ENCODE data around the gene CCDC6.

The CCDC6 gene

DNA sequence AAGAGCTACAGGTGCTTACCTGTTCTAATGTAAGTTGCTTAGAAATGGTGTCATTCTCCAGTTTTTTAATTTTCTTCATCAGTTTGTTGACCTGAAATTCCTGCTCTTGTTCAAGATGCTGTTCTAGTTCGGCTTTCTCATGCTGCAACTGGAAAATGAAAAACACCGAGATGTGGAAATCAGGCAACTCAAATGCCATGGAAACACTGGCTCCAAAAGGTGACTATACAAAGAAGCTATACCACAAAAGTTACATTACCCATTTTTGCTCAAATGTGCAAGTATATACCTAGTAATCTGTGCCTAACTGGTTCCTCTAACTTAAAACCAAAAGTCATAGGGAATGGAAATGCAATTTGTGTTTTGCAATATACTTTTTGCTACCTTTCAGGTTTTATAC lies 73.8 kb downstream of the CCDC6 start:
- H3K4me3 ChIP-seq (ENCODE audit: low read length) = no peak overlapping the region

GRCh38 chr10:59831658-59832503 lies 74.5 kb downstream of the CCDC6 start:
- no peak overlapping the region for H3K4me3 ChIP-seq (ENCODE audit: low read length)
- no peak for TF ChIP-seq ZNF274 (IDR thresholded peaks at IDR 0.05; ENCODE audit: low read depth, low read length)

More for the DNA sequence above, 73.8 kb downstream of the CCDC6 start:
- no peak for TF ChIP-seq ZNF274 (IDR thresholded peaks at IDR 0.05; ENCODE audit: low read depth, low read length)

DNA sequence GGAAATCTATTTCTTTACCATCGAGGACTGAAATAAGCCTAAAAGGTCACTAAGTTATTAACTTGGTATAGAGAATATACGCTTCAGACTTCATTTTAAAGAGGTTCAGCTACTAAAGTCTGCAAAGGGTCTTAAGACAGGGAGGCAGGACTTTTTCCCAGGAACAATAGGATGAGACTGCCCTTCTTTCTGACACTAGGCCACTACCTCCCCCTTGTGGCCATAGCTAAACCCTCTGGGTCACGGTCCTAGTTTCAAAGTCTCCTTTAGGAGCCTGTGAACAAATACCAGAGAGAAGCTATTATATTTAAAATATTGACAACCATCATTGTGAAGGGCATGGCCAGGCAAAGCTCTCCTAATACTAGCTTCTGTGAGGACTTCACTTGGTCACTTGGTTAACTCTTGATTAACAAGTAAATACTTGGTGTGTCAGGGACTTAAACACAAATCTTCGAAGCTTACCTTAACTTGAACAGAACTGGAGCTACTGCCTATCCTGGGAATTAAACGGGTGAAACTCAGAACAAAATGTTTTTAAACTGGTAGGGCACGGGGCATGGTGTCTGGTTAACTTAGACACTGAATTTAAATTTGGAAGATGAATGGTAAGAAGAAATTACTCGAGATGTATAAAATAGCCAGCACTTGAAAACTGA lies 75.6 kb downstream of the CCDC6 start:
- H3K4me3 ChIP-seq (ENCODE audit: low read length) = no peak overlapping the region
- TF ChIP-seq ZNF274 (IDR thresholded peaks at IDR 0.05; ENCODE audit: low read depth, low read length) = no peak

DNA sequence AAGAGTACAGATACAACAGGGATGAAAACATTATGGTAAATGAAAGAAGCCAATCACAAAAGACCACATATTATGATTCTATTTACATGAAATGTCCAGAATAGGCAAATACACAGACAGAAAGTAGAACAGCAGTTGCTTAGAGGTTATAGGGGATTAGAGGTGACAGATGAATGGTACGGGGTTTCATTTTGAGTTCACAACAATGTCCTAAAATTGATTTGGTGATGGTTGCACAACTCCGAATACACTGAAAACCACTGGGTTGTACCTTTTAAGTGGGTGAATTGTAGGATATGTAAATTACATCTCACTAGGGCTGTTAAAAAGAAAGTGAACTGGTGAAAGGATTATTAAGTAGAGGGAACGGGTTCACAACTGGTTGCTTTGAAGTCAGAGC lies 76.8 kb downstream of the CCDC6 start:
- no peak for TF ChIP-seq ZNF274 (IDR thresholded peaks at IDR 0.05; ENCODE audit: low read depth, low read length)
- H3K4me3 ChIP-seq (ENCODE audit: low read length) = no peak overlapping the region

- H3K4me3 ChIP-seq (ENCODE audit: low read length) = no peak overlapping the region
- no peak for TF ChIP-seq ZNF274 (IDR thresholded peaks at IDR 0.05; ENCODE audit: low read depth, low read length)
Observed at GRCh38 chr10:59829024-59829423, 77.3 kb downstream of the CCDC6 start.

DNA sequence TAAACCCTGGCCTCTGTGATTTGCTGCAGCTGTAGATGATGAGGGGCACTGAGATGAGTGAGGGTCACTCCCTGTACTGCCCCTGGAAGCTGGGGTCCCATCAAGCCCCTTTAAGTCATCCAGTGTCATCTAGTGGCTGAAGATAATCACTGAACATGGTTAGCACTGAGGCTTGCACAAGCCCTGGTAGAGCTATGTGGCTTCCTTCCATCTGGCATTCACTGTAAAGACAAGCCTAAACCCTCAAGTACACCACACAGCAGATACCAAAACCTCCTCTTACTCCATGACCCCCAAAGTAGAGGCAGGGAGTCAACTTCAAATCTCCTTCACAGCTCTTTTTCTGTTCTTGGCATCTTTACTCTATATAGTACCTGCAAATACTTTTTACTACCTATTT lies 80.4 kb downstream of the CCDC6 start:
- no peak overlapping the region for H3K4me3 ChIP-seq (ENCODE audit: low read length)
- TF ChIP-seq ZNF274 (IDR thresholded peaks at IDR 0.05; ENCODE audit: low read depth, low read length) = no peak

DNA sequence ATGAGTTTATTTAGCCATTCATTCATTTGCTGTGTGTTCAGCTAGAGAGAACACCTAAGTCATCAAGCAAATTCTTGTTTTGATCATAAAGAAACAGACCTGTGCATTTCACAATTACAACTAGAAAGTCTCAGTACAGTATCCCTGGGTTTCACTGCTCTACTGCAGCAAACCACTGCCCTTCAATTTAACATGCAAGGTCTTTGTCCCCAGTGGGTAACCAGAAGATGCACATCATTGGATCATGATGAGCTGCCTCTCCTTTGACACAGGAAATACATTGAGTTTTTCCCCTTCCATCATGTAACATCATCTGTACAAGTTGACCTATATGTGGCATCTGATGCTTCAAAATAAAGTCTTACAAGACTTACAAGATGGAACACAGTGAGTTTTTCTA lies 82.6 kb downstream of the CCDC6 start:
- no peak for TF ChIP-seq ZNF274 (IDR thresholded peaks at IDR 0.05; ENCODE audit: low read depth, low read length)
- H3K4me3 ChIP-seq (ENCODE audit: low read length) = no peak overlapping the region

GRCh38 chr10:59823111-59823510 lies 83.2 kb downstream of the CCDC6 start:
- no peak for TF ChIP-seq ZNF274 (IDR thresholded peaks at IDR 0.05; ENCODE audit: low read depth, low read length)
- no peak overlapping the region for H3K4me3 ChIP-seq (ENCODE audit: low read length)

DNA sequence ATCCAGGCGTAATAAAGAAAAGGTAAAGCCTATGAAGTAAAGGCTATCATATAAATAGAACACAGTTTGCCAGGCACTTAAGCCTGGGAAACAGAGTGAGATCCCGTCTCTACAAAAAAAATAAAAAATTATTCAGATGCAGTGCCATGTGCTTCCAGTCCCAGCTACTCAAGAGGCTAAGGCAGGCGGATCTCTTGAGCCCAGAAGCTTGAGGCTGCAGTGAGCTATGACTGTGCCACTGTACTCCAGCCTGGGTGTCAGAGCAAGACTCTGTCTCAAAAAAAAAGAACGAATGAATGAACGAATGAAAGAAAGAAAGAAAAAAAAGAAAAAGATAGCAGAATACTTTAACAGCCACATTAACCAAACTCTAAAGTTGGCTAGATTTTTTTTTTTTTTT lies 85.9 kb downstream of the CCDC6 start:
- TF ChIP-seq ZNF274 (IDR thresholded peaks at IDR 0.05; ENCODE audit: low read depth, low read length) = no peak
- no peak overlapping the region for H3K4me3 ChIP-seq (ENCODE audit: low read length)

DNA sequence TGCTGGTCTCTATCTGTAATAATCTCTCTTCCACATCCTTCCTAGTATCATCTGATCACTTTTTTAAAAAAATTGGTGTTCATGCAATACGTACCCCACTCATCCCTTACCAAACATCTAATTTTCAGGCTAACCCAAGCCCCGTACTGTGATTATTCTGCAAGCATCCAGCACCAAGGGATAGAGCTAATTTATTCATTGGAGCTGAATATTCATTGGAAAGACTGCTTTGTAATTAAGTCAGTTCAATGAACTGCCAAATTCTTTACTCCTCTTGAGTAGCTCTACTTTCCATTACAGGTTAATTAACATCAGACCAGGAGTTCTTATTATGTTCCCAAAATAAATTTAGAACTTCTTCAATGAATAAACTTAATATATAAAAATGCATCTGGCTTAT lies 86.7 kb downstream of the CCDC6 start:
- TF ChIP-seq ZNF274 (IDR thresholded peaks at IDR 0.05; ENCODE audit: low read depth, low read length) = no peak

DNA sequence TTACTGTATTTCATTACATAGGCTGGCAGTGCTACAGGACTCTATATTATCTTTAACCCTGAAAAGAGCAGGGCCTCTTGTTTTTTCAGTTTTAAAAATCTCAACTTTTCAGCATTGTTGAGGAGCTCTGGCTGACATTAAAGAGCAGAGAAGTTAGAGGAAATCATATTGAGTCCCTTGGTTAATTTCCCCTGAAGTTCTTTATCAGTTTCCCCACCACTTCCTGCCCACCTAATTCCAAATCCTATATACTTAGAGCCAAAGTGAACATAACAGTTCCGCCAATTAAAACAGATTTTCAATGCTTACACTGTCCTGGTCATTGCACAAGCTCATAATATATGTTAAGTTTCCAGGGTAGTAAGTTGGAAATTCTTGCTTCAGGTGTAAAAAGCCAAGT lies 87.1 kb downstream of the CCDC6 start:
- H3K4me3 ChIP-seq (ENCODE audit: low read length) = no peak overlapping the region
- no peak for TF ChIP-seq ZNF274 (IDR thresholded peaks at IDR 0.05; ENCODE audit: low read depth, low read length)

More for the DNA sequence above, 86.7 kb downstream of the CCDC6 start:
- H3K4me3 ChIP-seq (ENCODE audit: low read length) = no peak overlapping the region

DNA sequence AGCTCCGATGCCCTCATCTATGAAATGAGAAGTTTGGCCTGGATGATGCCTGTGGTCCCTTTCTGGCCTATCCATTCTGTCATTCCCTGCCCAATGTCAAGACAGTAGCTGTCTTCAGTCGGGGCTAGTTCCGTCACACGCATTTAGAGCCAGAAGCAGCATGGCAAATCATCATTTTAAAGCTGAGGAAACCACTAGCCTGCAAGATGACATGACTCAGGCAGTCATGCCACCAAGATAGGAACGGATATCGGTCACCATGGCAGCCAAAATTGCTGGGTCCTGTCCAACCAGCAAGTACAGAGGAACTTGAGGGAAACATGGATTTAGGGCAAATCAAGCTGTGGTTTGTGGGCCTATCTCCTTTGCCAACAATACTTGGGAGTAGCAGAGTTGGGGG lies 88.6 kb downstream of the CCDC6 start:
- H3K4me3 ChIP-seq (ENCODE audit: low read length) = no peak overlapping the region
- no peak for TF ChIP-seq ZNF274 (IDR thresholded peaks at IDR 0.05; ENCODE audit: low read depth, low read length)

- no peak overlapping the region for H3K4me3 ChIP-seq (ENCODE audit: low read length)
- TF ChIP-seq ZNF274 (IDR thresholded peaks at IDR 0.05; ENCODE audit: low read depth, low read length) = no peak
Observed at GRCh38 chr10:59814878-59815277, 91.5 kb downstream of the CCDC6 start.

- no peak for TF ChIP-seq ZNF274 (IDR thresholded peaks at IDR 0.05; ENCODE audit: low read depth, low read length)
- H3K4me3 ChIP-seq (ENCODE audit: low read length) = no peak overlapping the region
Observed at GRCh38 chr10:59812519-59813122, 93.7 kb downstream of the CCDC6 start.

DNA sequence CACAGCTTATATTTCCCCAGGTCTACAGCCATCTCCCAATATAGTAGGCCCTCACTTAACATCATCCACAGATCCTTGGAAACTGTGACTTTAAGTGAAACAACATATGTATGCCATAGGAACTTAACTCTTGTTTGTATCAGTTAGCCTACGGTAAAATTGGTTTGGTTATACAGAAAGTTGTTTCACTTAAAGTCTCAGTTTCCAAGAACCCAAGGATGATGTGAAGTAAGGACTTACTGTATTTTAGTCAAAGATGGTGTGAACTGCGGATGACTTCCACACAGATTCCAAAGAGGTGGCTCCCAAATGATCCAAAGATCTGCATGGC lies 96.7 kb downstream of the CCDC6 start:
- no peak overlapping the region for H3K4me3 ChIP-seq (ENCODE audit: low read length)
- no peak for TF ChIP-seq ZNF274 (IDR thresholded peaks at IDR 0.05; ENCODE audit: low read depth, low read length)
